Measurements from ENCODE around the gene CENPT.

The CENPT gene

GRCh38 chr16:67833030-67833414 is 14.5 kb downstream of the CENPT start:
- TF ChIP-seq CTCF (IDR thresholded peaks at IDR 0.05; ENCODE audit: borderline replicate concordance, insufficient read depth, low read depth, low read length) = no peak

GRCh38 chr16:67828651-67829050 is 18.8 kb downstream of the CENPT start:
- no peak for TF ChIP-seq CTCF (IDR thresholded peaks at IDR 0.05; ENCODE audit: borderline replicate concordance, insufficient read depth, low read depth, low read length)
- H3K4me3 ChIP-seq (ENCODE audit: low read depth, low read length) = no peak overlapping the region

More at GRCh38 chr16:67833030-67833414, 14.5 kb downstream of the CENPT start:
- H3K4me3 ChIP-seq (ENCODE audit: low read depth, low read length) = peak overlapping the region; percentile 63

- no peak overlapping the region for H3K4me3 ChIP-seq (ENCODE audit: low read depth, low read length)
- TF ChIP-seq CTCF (IDR thresholded peaks at IDR 0.05; ENCODE audit: borderline replicate concordance, insufficient read depth, low read depth, low read length) = no peak
Observed at GRCh38 chr16:67825906-67826305, 21.6 kb downstream of the CENPT start.

GRCh38 chr16:67825119-67825518 is 22.4 kb downstream of the CENPT start:
- no peak overlapping the region for H3K4me3 ChIP-seq (ENCODE audit: low read depth, low read length)
- no peak for TF ChIP-seq CTCF (IDR thresholded peaks at IDR 0.05; ENCODE audit: borderline replicate concordance, insufficient read depth, low read depth, low read length)

GRCh38 chr16:67822511-67822910 is 25.0 kb downstream of the CENPT start:
- no peak overlapping the region for H3K4me3 ChIP-seq (ENCODE audit: low read depth, low read length)
- no peak for TF ChIP-seq CTCF (IDR thresholded peaks at IDR 0.05; ENCODE audit: borderline replicate concordance, insufficient read depth, low read depth, low read length)

- TF ChIP-seq CTCF (IDR thresholded peaks at IDR 0.05; ENCODE audit: borderline replicate concordance, insufficient read depth, low read depth, low read length) = no peak
- no peak overlapping the region for H3K4me3 ChIP-seq (ENCODE audit: low read depth, low read length)
Observed at GRCh38 chr16:67820608-67821259, 26.8 kb downstream of the CENPT start.

GRCh38 chr16:67814567-67814966 is 32.9 kb downstream of the CENPT start:
- H3K4me3 ChIP-seq (ENCODE audit: low read depth, low read length) = no peak overlapping the region
- TF ChIP-seq CTCF (IDR thresholded peaks at IDR 0.05; ENCODE audit: borderline replicate concordance, insufficient read depth, low read depth, low read length) = no peak

Measured in GM12875 (cell line).